Gastroesophageal sphincter (tissue), 3 donors: ENCODE data around the gene PPM1L.

ENCODE experiments used
- CTCF ChIP-seq, 4 experiments: fragments of 200-600 bp in 2 of 4; fragments of 450-650 bp in 2 of 4; sonication (generic) in 1 of 4; IDR thresholded peaks; one replicate each; pipeline ENCODE4 v1.5.1; 2017 to 2019; ENCODE audit warnings: antibody characterized with exemption in 4 of 4, mild to moderate bottlenecking in 2 of 4, moderate library complexity in 2 of 4
- EP300 ChIP-seq: sonication (generic); formaldehyde crosslinking; IDR thresholded peaks from one replicate; pipeline ENCODE4 v1.6.1; 2017; ENCODE audit warnings: antibody characterized with exemption, mild to moderate bottlenecking
- POLR2A ChIP-seq, 2 donors: fragments of 450-650 bp; IDR thresholded peaks; one replicate each; pipeline ENCODE4 v1.6.1; 2017; ENCODE audit warnings: antibody characterized with exemption in 2 of 2, mild to moderate bottlenecking in 2 of 2, moderate library complexity in 1 of 2
- POLR2AphosphoS5 ChIP-seq: sonication (generic); formaldehyde crosslinking; IDR thresholded peaks from one replicate; pipeline ENCODE4 v1.6.1; 2017; ENCODE audit warnings: antibody characterized with exemption

GRCh38 chr3:160977773-160978172 lies 221.7 kb downstream of the PPM1L start:
- no peak for TF ChIP-seq CTCF (IDR thresholded peaks at IDR 0.05)
- TF ChIP-seq POLR2AphosphoS5, result no peak
- TF ChIP-seq POLR2A (IDR thresholded peaks at IDR 0.05), result no peak
- TF ChIP-seq EP300, result no peak
